ENCODE results near the gene CTNNA3. TPM values are rescaled to one million over a fixed set of nuclear protein-coding genes. Genes with fewer than 3 reads are reported as not detected.

The CTNNA3 gene
- total and polyA plus RNA-seq, 2 of the 4 experiments (the other 2 are of a cell fraction), result 0.19 to 0.90 TPM

DNA sequence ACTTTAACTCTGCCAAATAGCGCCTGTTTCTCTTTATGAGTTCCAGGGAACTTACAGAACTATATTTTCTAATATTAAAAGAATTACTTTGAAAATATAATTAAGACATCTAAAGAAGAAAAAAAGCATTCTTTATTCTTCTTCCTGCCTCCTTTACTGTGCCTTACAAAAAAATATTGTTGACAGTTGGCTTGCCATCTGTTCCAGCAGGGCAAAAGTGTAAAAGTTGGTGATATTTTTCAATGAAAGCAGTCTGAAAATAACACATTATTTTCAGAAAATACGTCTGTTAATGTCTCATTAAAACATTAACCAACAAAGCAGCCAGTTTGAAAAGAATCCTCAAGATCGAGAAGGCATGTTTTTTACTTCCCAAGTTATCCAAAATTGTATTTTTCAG lies 1802.3 kb downstream of the CTNNA3 start:
- no peak overlapping the region for H4K91ac ChIP-seq (ENCODE audit: insufficient read depth, low read depth, low read length)
- whole genome bisulfite sequencing, 2 experiments (ENCODE audit: extremely low coverage in 2 of 2, insufficient read length in 1 of 2), result no CpG with 5 or more reads among the region's 3 CpGs
- H3K4me1 ChIP-seq (ENCODE audit: control insufficient read depth, insufficient read depth, low read length), result no peaks in the 10 kb centered on the region
- no peak overlapping the region for H2AFZ ChIP-seq (replicated peaks; ENCODE audit: low read length, poor library complexity)
- H3K4me3 ChIP-seq (ENCODE audit: insufficient read depth, low read depth, low read length), result no peak overlapping the region
- no peaks in the 10 kb centered on the region for H4K20me1 ChIP-seq (ENCODE audit: insufficient read depth, low read length)
- no peak overlapping the region for H3K18ac ChIP-seq (ENCODE audit: low read depth, low read length)
- H3K9me1 ChIP-seq (ENCODE audit: insufficient read depth, low read length), result no peaks in the 10 kb centered on the region
- H4K8ac ChIP-seq (ENCODE audit: low read depth in 2 of 2, low read length in 2 of 2), result no peak overlapping the region
- no peak overlapping the region for H2BK5ac ChIP-seq (ENCODE audit: low read depth, low read length, poor library complexity, severe bottlenecking)
- ChIA-PET POLR2A (ENCODE audit: unreplicated experiment) (no interaction called here), CTCF (no interaction called here)
- H3K36me3 ChIP-seq (ENCODE audit: control insufficient read depth, insufficient read depth, low read length), result no peaks in the 10 kb centered on the region
- DNase-seq, result no peak
- H3K27ac ChIP-seq (ENCODE audit: insufficient read depth, low read length), result no peak overlapping the region
- dilution Hi-C loops (cut with HindIII; ENCODE audit: low sequenced_read_pairs, unreplicated experiment), result no loop called here
- no peak overlapping the region for H2BK120ac ChIP-seq (ENCODE audit: low read depth, low read length)
- no peak overlapping the region for H2AK5ac ChIP-seq (ENCODE audit: low read depth, low read length)
- H3K9me3 ChIP-seq (ENCODE audit: control insufficient read depth, insufficient read depth, low read length), result peaks cover under 1% of the 10 kb centered on the region; the same call in 1 of the 2 replicates
- H4K5ac ChIP-seq (ENCODE audit: low read depth, low read length), result no peak overlapping the region
- H2AK9ac ChIP-seq (replicated peaks; ENCODE audit: low read depth, low read length, poor library complexity), result no peak overlapping the region
- H3K14ac ChIP-seq (replicated peaks; ENCODE audit: low read depth, low read length), result no peak overlapping the region
- no peak for ATAC-seq (ENCODE audit: low read depth)
- no peak for TF ChIP-seq SMC3 (IDR thresholded peaks at IDR 0.05; ENCODE audit: low read depth, low read length)
- no peak for TF ChIP-seq NFE2L2 (IDR thresholded peaks at IDR 0.05; ENCODE audit: low read depth, low read length)
- no peak for TF ChIP-seq CHD1 (IDR thresholded peaks at IDR 0.05; ENCODE audit: low read depth, low read length)
- H2BK15ac ChIP-seq (ENCODE audit: low read depth, low read length), result no peak overlapping the region
- BruUV-seq (replicated peaks), result no TSS peak
- no peak overlapping the region for H3K4me2 ChIP-seq (ENCODE audit: low read depth, low read length)
- H3K9ac ChIP-seq (ENCODE audit: low read depth, low read length), result no peak overlapping the region
- H3K79me1 ChIP-seq (ENCODE audit: low read depth in 1 of 2, low read length in 2 of 2), result no peaks in the 10 kb centered on the region
- no peak overlapping the region for H3K23ac ChIP-seq (ENCODE audit: low read depth, low read length)
- H2BK20ac ChIP-seq (ENCODE audit: low read depth, low read length), result no peak overlapping the region
- no peaks in the 10 kb centered on the region for H3K27me3 ChIP-seq (ENCODE audit: control insufficient read depth, insufficient read depth, low read length)
- in situ Hi-C loops (cut with MboI; ENCODE audit: low sequenced_read_pairs), result no loop called here
- no peak overlapping the region for H3K4ac ChIP-seq (ENCODE audit: low read depth, low read length)
- H3K56ac ChIP-seq (ENCODE audit: extremely low read depth, insufficient read depth, low read length), result no peak overlapping the region
- intact Hi-C loops (cut with micrococcal nuclease), result no loop called here
